Heart left ventricle (tissue), 13 donors: ENCODE measurements around the gene FASTK.

ENCODE experiments used
- CTCF ChIP-seq, 12 donors: fragments of 200-600 bp; sonication (generic) in 4 of 12; IDR thresholded peaks; one replicate each; pipeline versions ENCODE4 v1.5.0 to v1.8.0; 2018 to 2022; ENCODE audit warnings: antibody characterized with exemption in 12 of 12, mild to moderate bottlenecking in 5 of 12
- POLR2A ChIP-seq, 2 donors: fragments of 450-650 bp; IDR thresholded peaks; one replicate each; pipeline ENCODE4 v1.6.1; 2017; ENCODE audit warnings: antibody characterized with exemption in 2 of 2, mild to moderate bottlenecking in 2 of 2, moderate library complexity in 2 of 2
- donor health status: ischemic (EF 13 %, LVEDD 7.1; RV severe dilation, severe dysfunction).
- donor health status: DM: no; HTN: yes; CAD: no.
- donor health status: DM: no; HTN: no; CAD: no.
- donor health status: ischemic (EF 25% LVEDD 6.9; RV normal size, moderate dysfunction).
- donor health status: ischemic (EF 25% LVEDD 5.7; RV mildly dilated, moderate dysfunction).
- donor health status: ischemic (EF 35%, LVEDD 5.7; RV mildly dilated, moderate dysfunction).
- donor health status: nonischemic (EF 11% LVEDD 7.7; RV severe dilation, severe dysfunction).
- donor health status: DM: yes; HTN: yes; CAD: no.
- donor health status: PGD.
- donor health status: ischemic (EF 29% LVEDD 5.4; RV normal size, mild dysfunction).
- donor health status: nonischemic (EF 23%, LVEDD 6.1; RV moderate dilation, normal function).

GRCh38 chr7:151128716-151129115 is 48.1 kb upstream of the FASTK start:
- TF ChIP-seq CTCF (IDR thresholded peaks at IDR 0.05), result no peak
- TF ChIP-seq POLR2A (IDR thresholded peaks at IDR 0.05), result no peak
